HG03439 (cell line): ENCODE data around the gene DNAH14.
"Not testable (repeated sequence)": the region's sequence is repeated elsewhere in the genome, so short reads cannot be mapped to it uniquely, and the experiment has no call there.

Source experiments
- ATAC-seq: cut with Tn5 transposase; IDR thresholded peaks from one replicate; pipeline ENCODE4 v1.9.1; 2021; ENCODE audit warnings: mild to moderate bottlenecking, moderate library complexity; ENCODE audit not compliant: unreplicated experiment

Gene DNAH14

GRCh38 chr1:225143001-225143400 is 213.5 kb downstream of the DNAH14 start:
- no peak for ATAC-seq

GRCh38 chr1:225146478-225146877 is 217.0 kb downstream of the DNAH14 start:
- ATAC-seq, result no peak

GRCh38 chr1:225147791-225148190 is 218.3 kb downstream of the DNAH14 start:
- ATAC-seq, result not testable (repeated sequence)

GRCh38 chr1:225152061-225152460 is 222.6 kb downstream of the DNAH14 start:
- ATAC-seq, result no peak

GRCh38 chr1:225155555-225155954 is 226.1 kb downstream of the DNAH14 start:
- ATAC-seq, result no peak

- no peak for ATAC-seq
Measured at GRCh38 chr1:225156254-225156653, 226.8 kb downstream of the DNAH14 start.

GRCh38 chr1:225158291-225158690 is 228.8 kb downstream of the DNAH14 start:
- no peak for ATAC-seq

GRCh38 chr1:225159793-225160192 is 230.3 kb downstream of the DNAH14 start:
- no peak for ATAC-seq

- ATAC-seq, result not testable (repeated sequence)
Measured at GRCh38 chr1:225177409-225177808, 247.9 kb downstream of the DNAH14 start.

- ATAC-seq, result no peak
Measured at GRCh38 chr1:225179686-225180085, 250.2 kb downstream of the DNAH14 start.

- no peak for ATAC-seq
Measured at GRCh38 chr1:225182716-225183115, 253.2 kb downstream of the DNAH14 start.

- no peak for ATAC-seq
Measured at GRCh38 chr1:225191199-225191753, 261.8 kb downstream of the DNAH14 start.

GRCh38 chr1:225201447-225201846 is 272.0 kb downstream of the DNAH14 start:
- ATAC-seq, result no peak

GRCh38 chr1:225207791-225208190 is 278.3 kb downstream of the DNAH14 start:
- ATAC-seq, result no peak

GRCh38 chr1:225209153-225209552 is 279.7 kb downstream of the DNAH14 start:
- ATAC-seq, result no peak

- not testable (repeated sequence) for ATAC-seq
Measured at GRCh38 chr1:225210180-225210579, 280.7 kb downstream of the DNAH14 start.

- not testable (repeated sequence) for ATAC-seq
Measured at GRCh38 chr1:225211694-225212442, 282.4 kb downstream of the DNAH14 start.

GRCh38 chr1:225224287-225224686 is 294.8 kb downstream of the DNAH14 start:
- ATAC-seq, result no peak

- no peak for ATAC-seq
Measured at GRCh38 chr1:225225681-225226080, 296.2 kb downstream of the DNAH14 start.

GRCh38 chr1:225228871-225229303 is 299.4 kb downstream of the DNAH14 start:
- ATAC-seq, result no peak

GRCh38 chr1:225229429-225229828 is 300.0 kb downstream of the DNAH14 start:
- ATAC-seq, result not testable (repeated sequence)

GRCh38 chr1:225230483-225230882 is 301.0 kb downstream of the DNAH14 start:
- no peak for ATAC-seq
